Non-pigmented ciliary epithelial cell (primary cell): ENCODE results near the gene ATP10D.
A peak's percentile ranks its signal among the peaks of the same experiment; 100 is the strongest.
"Not testable (repeated sequence)": the region's sequence is repeated elsewhere in the genome, so short reads cannot be mapped to it uniquely, and the experiment has no call there.

Source experiments
- DNase-seq: peaks from one replicate; pipeline ENCODE4 v3.0.0-alpha.2; 2010; ENCODE audit warnings: low read depth

The ATP10D gene

GRCh38 chr4:47535567-47536147 lies 50.6 kb downstream of the ATP10D start:
- no peak for DNase-seq

GRCh38 chr4:47536966-47537365 lies 51.9 kb downstream of the ATP10D start:
- no peak for DNase-seq

- DNase-seq: no peak
Observed at GRCh38 chr4:47538111-47538824, 53.2 kb downstream of the ATP10D start.

- no peak for DNase-seq
Observed at GRCh38 chr4:47538825-47539154, 53.7 kb downstream of the ATP10D start.

GRCh38 chr4:47542640-47543039 lies 57.6 kb downstream of the ATP10D start:
- not testable (repeated sequence) for DNase-seq

- DNase-seq: no peak
Observed at GRCh38 chr4:47543331-47543730, 58.3 kb downstream of the ATP10D start.

GRCh38 chr4:47550357-47550756 lies 65.3 kb downstream of the ATP10D start:
- DNase-seq: not testable (repeated sequence)

- DNase-seq: no peak
Observed at GRCh38 chr4:47550899-47551548, 65.9 kb downstream of the ATP10D start.

GRCh38 chr4:47551682-47552081 lies 66.6 kb downstream of the ATP10D start:
- DNase-seq: no peak

GRCh38 chr4:47553329-47554125 lies 68.5 kb downstream of the ATP10D start:
- no peak for DNase-seq

- DNase-seq: not testable (repeated sequence)
Observed at GRCh38 chr4:47555920-47556319, 70.8 kb downstream of the ATP10D start.

- no peak for DNase-seq
Observed at GRCh38 chr4:47557255-47557654, 72.2 kb downstream of the ATP10D start.

- DNase-seq: no peak
Observed at GRCh38 chr4:47560682-47561081, 75.6 kb downstream of the ATP10D start.

GRCh38 chr4:47561331-47561730 lies 76.3 kb downstream of the ATP10D start:
- no peak for DNase-seq

GRCh38 chr4:47562297-47562696 lies 77.2 kb downstream of the ATP10D start:
- no peak for DNase-seq

GRCh38 chr4:47566566-47566965 lies 81.5 kb downstream of the ATP10D start:
- no peak for DNase-seq

- DNase-seq: no peak
Observed at GRCh38 chr4:47566969-47567368, 81.9 kb downstream of the ATP10D start.

GRCh38 chr4:47567511-47567910 lies 82.4 kb downstream of the ATP10D start:
- no peak for DNase-seq

GRCh38 chr4:47570816-47571215 lies 85.7 kb downstream of the ATP10D start:
- no peak for DNase-seq

- no peak for DNase-seq
Observed at GRCh38 chr4:47572981-47573380, 87.9 kb downstream of the ATP10D start.

GRCh38 chr4:47577779-47578553 lies 92.9 kb downstream of the ATP10D start:
- peak; percentile 79 for DNase-seq

- DNase-seq: no peak
Observed at GRCh38 chr4:47579235-47579634, 94.2 kb downstream of the ATP10D start.
